Lower leg skin (tissue), 3 donors: ENCODE results near the gene SNAI3.

Source experiments
- POLR2A ChIP-seq, 2 donors: fragments of 450-650 bp; IDR thresholded peaks; one replicate each; pipeline ENCODE4 v1.6.1; 2016 to 2017; ENCODE audit warnings: antibody characterized with exemption in 2 of 2, mild to moderate bottlenecking in 1 of 2, moderate library complexity in 1 of 2
- TF ChIP-seq, protein P1 (sequence below), 3 donors: fragments of 450-650 bp; IDR thresholded peaks; one replicate each; pipeline ENCODE4 v1.5.1; 2016; ENCODE audit warnings: antibody characterized with exemption in 3 of 3, mild to moderate bottlenecking in 3 of 3, moderate library complexity in 2 of 3

DNA sequence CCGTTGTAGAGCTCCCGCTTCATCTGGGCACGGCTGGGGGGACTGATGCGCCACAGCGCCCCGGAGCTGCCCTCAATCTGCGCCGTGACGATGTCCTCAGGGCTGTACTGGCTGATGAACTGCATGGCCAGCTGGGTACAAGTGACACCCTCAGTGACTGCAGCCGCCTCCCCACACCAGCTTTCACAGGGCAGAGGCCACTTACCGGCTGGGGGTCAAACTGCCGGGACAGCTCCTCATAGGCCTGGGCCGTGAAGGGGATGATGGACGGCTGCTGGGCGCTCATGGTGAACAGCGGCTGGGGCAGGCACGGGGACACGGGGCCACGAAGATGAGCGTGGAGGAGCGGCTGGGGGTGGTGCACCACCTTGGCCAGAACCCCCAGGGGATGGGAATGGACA is 30.3 kb upstream of the SNAI3 start:
- TF ChIP-seq, protein P1, sequence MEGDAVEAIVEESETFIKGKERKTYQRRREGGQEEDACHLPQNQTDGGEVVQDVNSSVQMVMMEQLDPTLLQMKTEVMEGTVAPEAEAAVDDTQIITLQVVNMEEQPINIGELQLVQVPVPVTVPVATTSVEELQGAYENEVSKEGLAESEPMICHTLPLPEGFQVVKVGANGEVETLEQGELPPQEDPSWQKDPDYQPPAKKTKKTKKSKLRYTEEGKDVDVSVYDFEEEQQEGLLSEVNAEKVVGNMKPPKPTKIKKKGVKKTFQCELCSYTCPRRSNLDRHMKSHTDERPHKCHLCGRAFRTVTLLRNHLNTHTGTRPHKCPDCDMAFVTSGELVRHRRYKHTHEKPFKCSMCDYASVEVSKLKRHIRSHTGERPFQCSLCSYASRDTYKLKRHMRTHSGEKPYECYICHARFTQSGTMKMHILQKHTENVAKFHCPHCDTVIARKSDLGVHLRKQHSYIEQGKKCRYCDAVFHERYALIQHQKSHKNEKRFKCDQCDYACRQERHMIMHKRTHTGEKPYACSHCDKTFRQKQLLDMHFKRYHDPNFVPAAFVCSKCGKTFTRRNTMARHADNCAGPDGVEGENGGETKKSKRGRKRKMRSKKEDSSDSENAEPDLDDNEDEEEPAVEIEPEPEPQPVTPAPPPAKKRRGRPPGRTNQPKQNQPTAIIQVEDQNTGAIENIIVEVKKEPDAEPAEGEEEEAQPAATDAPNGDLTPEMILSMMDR (IDR thresholded peaks at IDR 0.05): no peak
- no peak for TF ChIP-seq POLR2A (IDR thresholded peaks at IDR 0.05)
